Suprapubic skin (tissue), 3 donors: ENCODE data around the gene CNOT2.

Experiments
- POLR2AphosphoS5 ChIP-seq, 3 donors: sonication (generic); formaldehyde crosslinking; IDR thresholded peaks; one replicate each; pipeline ENCODE4 v1.6.1; 2017; ENCODE audit warnings: antibody characterized with exemption in 3 of 3
- TF ChIP-seq, protein P1 (sequence below), 2 donors: fragments of 200-600 bp in 1 of 2; fragments of 450-650 bp in 1 of 2; sonication (generic) in 1 of 2; IDR thresholded peaks; one replicate each; pipeline ENCODE4 v1.5.1; 2016 to 2019; ENCODE audit warnings: antibody characterized with exemption in 2 of 2, mild to moderate bottlenecking in 1 of 2, moderate library complexity in 1 of 2

- TF ChIP-seq, protein P1, sequence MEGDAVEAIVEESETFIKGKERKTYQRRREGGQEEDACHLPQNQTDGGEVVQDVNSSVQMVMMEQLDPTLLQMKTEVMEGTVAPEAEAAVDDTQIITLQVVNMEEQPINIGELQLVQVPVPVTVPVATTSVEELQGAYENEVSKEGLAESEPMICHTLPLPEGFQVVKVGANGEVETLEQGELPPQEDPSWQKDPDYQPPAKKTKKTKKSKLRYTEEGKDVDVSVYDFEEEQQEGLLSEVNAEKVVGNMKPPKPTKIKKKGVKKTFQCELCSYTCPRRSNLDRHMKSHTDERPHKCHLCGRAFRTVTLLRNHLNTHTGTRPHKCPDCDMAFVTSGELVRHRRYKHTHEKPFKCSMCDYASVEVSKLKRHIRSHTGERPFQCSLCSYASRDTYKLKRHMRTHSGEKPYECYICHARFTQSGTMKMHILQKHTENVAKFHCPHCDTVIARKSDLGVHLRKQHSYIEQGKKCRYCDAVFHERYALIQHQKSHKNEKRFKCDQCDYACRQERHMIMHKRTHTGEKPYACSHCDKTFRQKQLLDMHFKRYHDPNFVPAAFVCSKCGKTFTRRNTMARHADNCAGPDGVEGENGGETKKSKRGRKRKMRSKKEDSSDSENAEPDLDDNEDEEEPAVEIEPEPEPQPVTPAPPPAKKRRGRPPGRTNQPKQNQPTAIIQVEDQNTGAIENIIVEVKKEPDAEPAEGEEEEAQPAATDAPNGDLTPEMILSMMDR (IDR thresholded peaks at IDR 0.05): no peak
- no peak for TF ChIP-seq POLR2AphosphoS5 (IDR thresholded peaks at IDR 0.05)
Observed at GRCh38 chr12:70383886-70384285, 140.7 kb downstream of the CNOT2 start.
